ENCODE data around the gene CLRN2.

- TF ChIP-seq, protein P1, sequence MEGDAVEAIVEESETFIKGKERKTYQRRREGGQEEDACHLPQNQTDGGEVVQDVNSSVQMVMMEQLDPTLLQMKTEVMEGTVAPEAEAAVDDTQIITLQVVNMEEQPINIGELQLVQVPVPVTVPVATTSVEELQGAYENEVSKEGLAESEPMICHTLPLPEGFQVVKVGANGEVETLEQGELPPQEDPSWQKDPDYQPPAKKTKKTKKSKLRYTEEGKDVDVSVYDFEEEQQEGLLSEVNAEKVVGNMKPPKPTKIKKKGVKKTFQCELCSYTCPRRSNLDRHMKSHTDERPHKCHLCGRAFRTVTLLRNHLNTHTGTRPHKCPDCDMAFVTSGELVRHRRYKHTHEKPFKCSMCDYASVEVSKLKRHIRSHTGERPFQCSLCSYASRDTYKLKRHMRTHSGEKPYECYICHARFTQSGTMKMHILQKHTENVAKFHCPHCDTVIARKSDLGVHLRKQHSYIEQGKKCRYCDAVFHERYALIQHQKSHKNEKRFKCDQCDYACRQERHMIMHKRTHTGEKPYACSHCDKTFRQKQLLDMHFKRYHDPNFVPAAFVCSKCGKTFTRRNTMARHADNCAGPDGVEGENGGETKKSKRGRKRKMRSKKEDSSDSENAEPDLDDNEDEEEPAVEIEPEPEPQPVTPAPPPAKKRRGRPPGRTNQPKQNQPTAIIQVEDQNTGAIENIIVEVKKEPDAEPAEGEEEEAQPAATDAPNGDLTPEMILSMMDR (IDR thresholded peaks at IDR 0.05) = no peak
- TF ChIP-seq POLR2A (IDR thresholded peaks at IDR 0.05) = no peak
Measured at GRCh38 chr4:17560065-17560673, 45.2 kb downstream of the CLRN2 start.
